Stimulated activated CD4-positive, alpha-beta T cell treated with anti-CD3 and anti-CD28 coated beads, Interleukin-1b, Interleukin-23, amount 100 ng/mL, for 4 hours (primary cell): ENCODE data around the gene PNMT.

ENCODE experiments used
- DNase-seq, 2 donors: peaks; one replicate each; pipeline ENCODE4 v3.0.0-alpha.2; 2020; ENCODE audit warnings: low read depth in 2 of 2

The PNMT gene

DNA sequence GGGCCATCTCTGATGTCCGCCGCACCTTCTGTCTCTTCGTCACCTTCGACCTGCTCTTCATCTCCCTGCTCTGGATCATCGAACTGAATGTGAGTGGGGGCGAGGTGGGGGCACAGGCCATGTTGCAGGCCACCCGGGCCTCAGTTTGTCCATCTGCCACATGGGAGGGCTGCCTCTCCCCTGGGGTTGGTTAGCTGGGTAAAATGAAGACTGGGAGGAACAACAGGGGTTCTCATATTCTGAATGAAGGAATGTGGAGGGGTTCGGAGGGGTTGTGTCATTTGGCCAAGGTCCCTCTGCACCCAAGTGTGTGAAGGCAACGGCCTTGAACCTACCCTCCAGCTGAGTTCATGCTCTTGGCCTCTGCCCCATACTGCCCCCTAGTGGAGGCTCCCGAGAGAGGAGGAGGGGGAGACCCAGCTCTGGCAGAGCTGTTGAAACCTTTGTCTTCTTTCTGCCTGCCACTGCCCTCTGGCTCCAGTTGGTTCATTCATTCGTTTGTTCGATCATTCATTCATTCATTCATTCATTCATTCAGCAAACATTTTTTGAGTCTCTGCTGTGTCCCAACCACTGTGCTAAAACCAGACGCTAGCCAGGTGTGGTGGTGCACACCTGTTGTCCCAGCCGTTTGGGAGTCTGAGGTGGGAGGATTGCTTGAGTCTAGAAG, 14.5 kb upstream of the PNMT start:
- peak; percentile 72 to 78 for DNase-seq

- DNase-seq, result no peak
Observed at GRCh38 chr17:39655105-39655504, 13.1 kb upstream of the PNMT start.

DNA sequence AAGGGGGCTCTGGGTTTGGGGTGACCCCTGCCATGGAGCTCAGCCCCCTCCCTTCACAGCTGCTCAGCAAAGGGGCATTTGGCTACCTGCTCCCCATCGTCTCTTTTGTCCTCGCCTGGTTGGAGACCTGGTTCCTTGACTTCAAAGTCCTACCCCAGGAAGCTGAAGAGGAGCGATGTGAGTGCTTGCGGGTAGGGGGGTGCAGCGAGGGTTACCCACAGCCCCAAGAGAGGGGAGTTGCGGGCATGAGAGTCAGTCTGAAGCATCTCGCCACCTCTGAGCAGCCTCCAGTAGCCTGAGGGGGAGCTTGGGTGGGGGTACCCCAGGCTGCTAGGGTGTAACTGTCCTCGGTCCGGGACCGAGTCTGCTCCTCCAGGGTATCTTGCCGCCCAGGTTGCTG, 9.9 kb upstream of the PNMT start:
- DNase-seq, result no peak

DNA sequence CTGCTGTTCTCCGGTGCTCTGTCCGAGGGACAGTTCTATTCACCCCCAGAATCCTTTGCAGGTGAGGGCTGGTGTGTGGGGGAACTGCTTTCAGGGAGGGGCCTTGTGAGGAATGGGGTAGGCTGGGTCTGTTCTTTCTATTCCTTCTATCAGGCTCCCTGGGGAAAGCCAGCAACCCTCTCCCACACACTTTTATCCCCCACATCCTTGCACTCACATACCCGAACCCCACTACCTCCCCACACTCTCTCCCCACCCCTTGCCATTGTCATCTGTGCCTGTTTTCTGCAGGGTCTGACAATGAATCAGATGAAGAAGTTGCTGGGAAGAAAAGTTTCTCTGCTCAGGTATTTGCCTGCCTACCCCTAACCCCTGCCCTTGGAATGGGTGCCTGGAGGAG, 9.5 kb upstream of the PNMT start:
- DNase-seq, result no peak

GRCh38 chr17:39659279-39660010, 8.8 kb upstream of the PNMT start:
- no peak for DNase-seq

GRCh38 chr17:39660011-39660360, 8.3 kb upstream of the PNMT start:
- DNase-seq, result no peak

DNA sequence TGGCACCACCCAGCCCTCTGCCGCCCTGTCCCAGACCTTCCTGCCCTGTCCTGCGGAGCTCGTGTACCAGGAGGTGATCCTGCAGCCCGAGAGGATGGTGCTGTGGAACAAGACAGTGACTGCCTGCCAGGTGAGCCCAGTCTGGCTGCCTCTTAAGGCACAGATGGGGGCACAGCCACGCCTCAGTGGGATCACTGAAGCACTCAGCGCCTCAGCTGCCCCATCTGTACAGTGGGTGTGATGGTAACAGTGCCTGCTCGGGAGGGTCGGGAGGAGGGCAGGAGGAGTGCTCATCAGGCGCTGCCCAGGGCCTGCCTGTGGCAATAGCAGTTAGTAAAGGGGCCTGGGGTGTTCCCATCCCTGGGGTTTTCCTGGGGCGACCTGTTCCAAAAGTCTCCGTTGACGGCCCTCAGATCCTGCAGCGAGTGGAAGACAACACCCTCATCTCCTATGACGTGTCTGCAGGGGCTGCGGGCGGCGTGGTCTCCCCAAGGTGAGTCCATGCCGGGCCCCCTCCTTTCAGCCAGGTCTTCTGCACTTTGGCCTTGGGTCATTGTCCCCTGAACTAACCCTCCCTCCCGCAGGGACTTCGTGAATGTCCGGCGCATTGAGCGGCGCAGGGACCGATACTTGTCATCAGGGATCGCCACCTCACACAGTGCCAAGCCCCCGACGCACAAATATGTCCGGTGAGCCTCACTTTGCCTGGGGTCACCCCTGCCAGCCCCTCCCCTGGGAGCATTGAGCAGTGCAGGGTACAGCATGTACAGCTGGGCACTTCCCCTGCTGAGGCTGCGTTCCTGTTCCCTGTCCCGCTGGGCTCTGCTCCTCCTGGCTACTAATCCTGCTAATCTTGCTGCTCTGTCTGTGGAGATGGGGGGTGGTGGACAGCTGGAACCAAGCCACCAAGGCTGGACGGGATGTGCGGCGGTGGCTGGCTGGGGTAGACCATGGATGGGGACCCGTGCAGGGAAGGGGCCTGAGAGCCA, 7.6 kb upstream of the PNMT start:
- no peak for DNase-seq

DNA sequence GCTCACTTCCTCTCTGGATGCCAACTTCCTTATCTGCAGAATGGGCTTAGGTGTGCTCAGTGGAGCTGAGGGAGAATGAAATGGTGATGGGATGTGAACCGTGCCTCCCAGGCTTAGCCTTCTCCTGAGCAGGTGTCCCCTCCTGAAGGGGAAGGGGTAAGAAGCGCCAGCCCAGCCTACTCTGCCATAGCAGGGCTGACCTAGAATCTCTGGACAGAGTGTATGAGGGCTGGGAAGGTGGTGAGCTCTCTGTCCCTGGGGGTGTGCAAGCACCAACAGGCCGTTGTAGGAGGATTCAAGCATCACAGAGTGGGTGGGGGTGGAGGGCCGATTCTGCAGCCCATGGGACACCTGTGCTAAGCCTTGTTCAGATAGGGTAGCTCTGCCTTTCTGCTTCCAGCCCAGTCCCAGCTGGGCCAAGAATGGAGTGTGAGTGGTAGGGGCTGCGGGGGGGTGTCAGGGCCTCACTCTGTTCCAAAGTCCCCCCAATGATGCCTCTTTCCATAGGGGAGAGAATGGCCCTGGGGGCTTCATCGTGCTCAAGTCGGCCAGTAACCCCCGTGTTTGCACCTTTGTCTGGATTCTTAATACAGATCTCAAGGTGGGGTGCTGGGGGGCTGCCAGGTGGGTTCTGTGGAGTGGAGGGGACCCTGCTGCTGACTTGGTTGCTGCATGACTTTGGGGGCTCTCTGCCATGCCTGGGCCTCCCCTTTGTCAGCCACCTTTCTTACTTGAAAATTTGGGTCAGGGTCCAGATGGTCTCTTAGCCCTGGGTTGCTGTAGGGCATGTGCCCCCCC, 6.3 kb upstream of the PNMT start:
- no peak for DNase-seq

- DNase-seq, result no peak
Observed at GRCh38 chr17:39662551-39663339, 5.5 kb upstream of the PNMT start.

- DNase-seq, result no peak
Observed at GRCh38 chr17:39663340-39663687, 4.9 kb upstream of the PNMT start.

DNA sequence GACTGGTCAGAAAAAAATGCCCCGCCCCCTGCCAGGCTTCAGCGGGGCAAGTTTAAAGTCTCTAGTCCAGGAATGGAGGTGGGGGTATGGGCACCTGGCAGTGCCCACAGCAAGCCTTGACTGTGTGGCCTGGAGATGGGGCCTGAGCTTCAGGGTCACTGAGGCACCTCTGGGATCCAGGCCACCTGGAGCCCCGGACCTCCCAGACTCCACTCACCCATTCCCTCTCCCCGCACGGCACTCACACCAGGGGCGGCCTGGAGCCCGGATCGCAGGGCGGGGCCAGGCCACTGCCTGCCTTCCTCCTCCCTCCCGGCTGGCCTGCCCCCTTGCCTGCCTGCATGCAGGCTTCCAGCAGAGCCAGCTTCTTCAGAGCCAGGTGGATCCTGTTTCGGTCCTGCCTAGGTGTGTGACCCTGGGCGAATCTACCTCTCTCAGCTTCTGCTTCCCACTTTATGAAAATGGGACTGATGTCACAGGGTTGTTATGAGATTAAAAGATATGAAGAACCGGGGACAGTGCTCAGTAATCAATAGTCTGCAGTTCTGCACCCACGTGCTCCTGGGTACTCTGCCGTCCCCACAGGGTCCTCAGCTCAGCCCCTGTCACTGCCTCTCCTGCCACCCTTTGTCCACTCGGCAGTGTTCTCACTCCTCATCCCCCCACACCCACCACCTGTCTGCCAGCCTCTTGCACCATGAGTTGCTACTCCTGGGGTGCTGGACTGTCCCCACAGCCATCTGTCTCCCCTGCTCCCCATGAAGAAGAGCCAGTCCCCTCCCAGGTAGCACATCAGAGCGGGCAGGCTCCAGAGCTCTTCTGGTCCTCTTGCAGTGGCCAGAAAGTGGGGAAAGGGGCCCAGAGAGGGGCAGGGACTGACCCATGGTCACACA, 4.3 kb upstream of the PNMT start:
- DNase-seq, result no peak

DNA sequence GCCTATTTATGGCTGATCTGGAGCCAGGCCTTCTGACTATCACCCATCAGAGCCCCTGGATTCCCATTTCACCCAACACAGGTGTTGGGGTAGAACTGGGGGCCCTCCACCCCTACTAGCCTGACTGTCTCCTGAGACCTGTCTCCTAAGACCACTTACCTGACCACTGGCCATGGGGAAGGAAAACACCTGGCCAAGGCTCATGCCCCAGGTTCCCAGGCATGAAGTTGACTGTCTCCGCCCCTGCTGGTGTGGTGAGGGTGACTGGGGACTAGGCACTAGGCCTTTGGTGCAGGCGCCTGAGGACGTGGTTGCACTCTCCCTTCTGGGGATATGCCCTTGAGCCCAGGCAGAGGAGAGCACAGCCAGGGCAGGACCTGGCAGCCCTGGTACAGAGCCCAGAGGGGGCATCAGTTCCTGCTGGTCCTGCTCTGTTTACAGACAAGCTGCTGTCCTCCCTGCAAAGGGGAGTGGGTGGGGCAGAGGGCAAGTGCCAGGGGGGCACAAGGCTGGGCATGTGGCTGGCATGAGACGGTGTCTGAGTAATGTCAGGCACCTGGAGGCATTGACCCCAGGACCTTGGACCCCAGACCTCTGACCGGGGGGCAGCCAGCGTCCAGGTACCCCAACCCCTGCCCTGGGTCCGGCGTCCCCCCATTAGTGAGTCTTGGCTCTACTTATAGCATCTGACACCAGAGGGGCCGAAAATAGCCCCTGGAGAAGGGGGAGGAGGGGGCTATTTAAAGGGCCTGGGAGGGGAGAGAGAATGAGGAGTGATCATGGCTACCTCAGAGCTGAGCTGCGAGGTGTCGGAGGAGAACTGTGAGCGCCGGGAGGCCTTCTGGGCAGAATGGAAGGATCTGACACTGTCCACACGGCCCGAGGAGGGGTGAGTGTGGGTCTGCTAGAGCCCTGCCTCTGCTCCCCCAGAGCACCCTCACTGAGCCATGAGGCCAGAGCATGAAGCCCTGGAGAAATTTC, 3.4 kb upstream of the PNMT start, which contains the start of gene TCAP:
TSS of gene TCAP (plus strand) at position 769 of the 981 bp plus-strand sequence. CDS start at position 780, 11 bp downstream.
- no peak for DNase-seq

DNA sequence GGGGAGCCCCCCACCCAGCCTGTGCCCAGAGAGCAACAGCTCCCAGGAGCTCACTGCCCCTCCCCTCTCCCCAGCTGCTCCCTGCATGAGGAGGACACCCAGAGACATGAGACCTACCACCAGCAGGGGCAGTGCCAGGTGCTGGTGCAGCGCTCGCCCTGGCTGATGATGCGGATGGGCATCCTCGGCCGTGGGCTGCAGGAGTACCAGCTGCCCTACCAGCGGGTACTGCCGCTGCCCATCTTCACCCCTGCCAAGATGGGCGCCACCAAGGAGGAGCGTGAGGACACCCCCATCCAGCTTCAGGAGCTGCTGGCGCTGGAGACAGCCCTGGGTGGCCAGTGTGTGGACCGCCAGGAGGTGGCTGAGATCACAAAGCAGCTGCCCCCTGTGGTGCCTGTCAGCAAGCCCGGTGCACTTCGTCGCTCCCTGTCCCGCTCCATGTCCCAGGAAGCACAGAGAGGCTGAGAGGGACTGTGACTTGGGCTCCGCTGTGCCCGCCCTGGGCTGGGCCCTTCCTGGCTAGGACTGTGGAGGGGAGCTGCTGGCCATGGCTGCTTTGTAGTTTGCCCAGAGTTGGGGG, 2.5 kb upstream of the PNMT start:
- no peak for DNase-seq

GRCh38 chr17:39666231-39666600, 2.0 kb upstream of the PNMT start:
- no peak for DNase-seq

GRCh38 chr17:39666601-39667261, 1.5 kb upstream of the PNMT start:
- no peak for DNase-seq

DNA sequence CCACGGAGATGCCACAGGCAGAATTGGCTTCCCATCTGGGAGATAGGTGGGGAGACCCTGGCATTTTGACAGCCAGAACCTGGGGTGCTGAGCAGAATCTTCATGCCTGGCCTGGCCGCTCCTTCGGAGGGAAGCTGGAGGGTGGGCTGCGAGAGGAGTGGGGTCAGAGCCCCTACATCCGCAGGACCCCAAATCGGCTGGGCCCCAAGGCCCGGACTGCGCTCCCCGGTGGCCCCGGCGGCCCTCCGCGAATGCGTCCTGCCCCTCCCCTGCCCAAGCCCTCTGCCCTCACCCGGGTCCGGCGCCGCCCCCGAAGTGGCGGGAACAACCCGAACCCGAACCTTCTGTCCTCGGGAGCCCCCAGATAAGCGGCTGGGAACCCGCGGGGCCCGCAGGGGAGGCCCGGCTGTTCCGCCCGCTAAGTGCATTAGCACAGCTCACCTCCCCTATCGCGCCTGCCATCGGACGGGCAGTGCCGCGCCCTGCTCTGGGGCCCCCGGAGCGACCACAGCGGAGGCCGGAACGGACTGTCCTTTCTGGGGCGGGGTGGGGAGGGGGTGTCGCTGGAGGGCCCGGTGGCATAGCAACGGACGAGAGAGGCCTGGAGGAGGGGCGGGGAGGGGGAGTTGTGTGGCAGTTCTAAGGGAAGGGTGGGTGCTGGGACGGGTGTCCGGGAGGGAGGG, 850 bp upstream of the PNMT start:
- DNase-seq, result no peak
